Vagina (tissue), 2 donors: Measurements from ENCODE around the gene LAMTOR4. TPM values are rescaled to one million over a fixed set of nuclear protein-coding genes. Genes with fewer than 3 reads are reported as not detected.

Experiments
- DNase-seq, 2 donors: peaks; one replicate each; pipeline ENCODE4 v3.0.0-alpha.2; 2017; ENCODE audit errors: extremely low spot score in 2 of 2
- H3K27ac ChIP-seq: fragments of 200-600 bp; sonication (generic); one replicate; pipeline ENCODE4 v1.5.1; 2019
- H3K27me3 ChIP-seq: fragments of 200-600 bp; sonication (generic); one replicate; pipeline ENCODE4 v1.5.1; 2019
- H3K36me3 ChIP-seq, 2 donors: fragments of 200-600 bp; sonication (generic); one replicate each; pipeline ENCODE4 v1.5.1; 2017 to 2019
- H3K4me1 ChIP-seq: fragments of 200-600 bp; sonication (generic); one replicate; pipeline ENCODE4 v1.5.1; 2019
- H3K4me3 ChIP-seq, 2 donors: fragments of 200-600 bp; sonication (generic); 1 replicate in 1 of 2; 2 replicates in 1 of 2; pipeline ENCODE4 v1.5.1; 2016 to 2019
- H3K9me3 ChIP-seq: fragments of 200-600 bp; sonication (generic); one replicate; pipeline ENCODE4 v1.5.1; 2019
- CTCF ChIP-seq, 3 experiments: fragments of 450-650 bp in 2 of 3; fragments of 200-600 bp in 1 of 3; sonication (generic) in 1 of 3; IDR thresholded peaks; one replicate each; pipeline ENCODE4 v1.5.1; 2017 to 2019; ENCODE audit warnings: antibody characterized with exemption in 3 of 3, mild to moderate bottlenecking in 2 of 3, moderate library complexity in 2 of 3
- POLR2A ChIP-seq, 2 donors: fragments of 450-650 bp; IDR thresholded peaks; one replicate each; pipeline ENCODE4 v1.6.1; 2017; ENCODE audit warnings: antibody characterized with exemption in 2 of 2, mild to moderate bottlenecking in 2 of 2, moderate library complexity in 2 of 2
- POLR2AphosphoS5 ChIP-seq, 2 donors: sonication (generic); formaldehyde crosslinking; IDR thresholded peaks; one replicate each; pipeline ENCODE4 v1.9.0; 2017; ENCODE audit warnings: antibody characterized with exemption in 2 of 2, mild to moderate bottlenecking in 2 of 2, low read depth in 1 of 2; ENCODE audit not compliant: insufficient read depth in 1 of 2
- intact Hi-C: fragments of 100-400 bp; cut with DNase I; formaldehyde crosslinking; loops from one replicate; pipeline ENCODE4 v1.15.1; 2023
- total RNA-seq: library from RNA; depleted of rRNA; stranded (reverse); fragments of >200 nt; gene quantifications from one replicate; pipeline ENCODE4 v1.2.3, GENCODE V29; 2016

The LAMTOR4 gene
- total RNA-seq, 1 donor from 2014 or later: 161 TPM

- Histone ChIP-seq H3K27ac (no peak overlapping the region), H3K36me3 (peaks cover 0 to 27% of the 10 kb centered on the region in 2 donors), H3K4me3 (no peak overlapping the region), H3K9me3 (no peaks in the 10 kb centered on the region), H3K4me1 (peaks cover 54% of the 10 kb centered on the region), H3K27me3 (no peaks in the 10 kb centered on the region)
- intact Hi-C loops: no loop called here
- TF ChIP-seq CTCF (IDR thresholded peaks at IDR 0.05) (no peak), POLR2AphosphoS5 (IDR thresholded peaks at IDR 0.05; ENCODE audit: insufficient read depth in 1 of 2, low read depth in 1 of 2) (no peak), POLR2A (IDR thresholded peaks at IDR 0.05) (no peak)
- no peak for DNase-seq
Observed at GRCh38 chr7:100153708-100154535, 5.2 kb downstream of the LAMTOR4 start.

GRCh38 chr7:100154651-100155491 lies 6.2 kb downstream of the LAMTOR4 start:
- no peaks in the 10 kb centered on the region for H3K9me3 ChIP-seq
- DNase-seq: no peak
- no peak overlapping the region for H3K27ac ChIP-seq
- peaks cover 49% of the 10 kb centered on the region for H3K4me1 ChIP-seq
- no peak overlapping the region for H3K4me3 ChIP-seq
- TF ChIP-seq POLR2A (IDR thresholded peaks at IDR 0.05) (no peak), POLR2AphosphoS5 (IDR thresholded peaks at IDR 0.05; ENCODE audit: insufficient read depth in 1 of 2, low read depth in 1 of 2) (no peak), CTCF (IDR thresholded peaks at IDR 0.05) (no peak)
- intact Hi-C loops: no loop called here
- no peaks in the 10 kb centered on the region for H3K27me3 ChIP-seq
- H3K36me3 ChIP-seq: peaks cover 0 to 27% of the 10 kb centered on the region in 2 donors

GRCh38 chr7:100155553-100156317 lies 7.0 kb downstream of the LAMTOR4 start:
- intact Hi-C loops: no loop called here
- H3K4me3 ChIP-seq: no peak overlapping the region
- H3K4me1 ChIP-seq: peaks cover 44% of the 10 kb centered on the region
- no peak for TF ChIP-seq POLR2AphosphoS5 (IDR thresholded peaks at IDR 0.05; ENCODE audit: insufficient read depth in 1 of 2, low read depth in 1 of 2)
- TF ChIP-seq POLR2A (IDR thresholded peaks at IDR 0.05): no peak
- TF ChIP-seq CTCF (IDR thresholded peaks at IDR 0.05): no peak
- no peak overlapping the region for H3K27ac ChIP-seq
- no peaks in the 10 kb centered on the region for H3K27me3 ChIP-seq
- peaks cover 0 to 27% of the 10 kb centered on the region in 2 donors for H3K36me3 ChIP-seq
- no peak for DNase-seq
- no peaks in the 10 kb centered on the region for H3K9me3 ChIP-seq

GRCh38 chr7:100156331-100157068 lies 7.8 kb downstream of the LAMTOR4 start:
- Histone ChIP-seq H3K4me3 (no peak overlapping the region), H3K27ac (no peak overlapping the region), H3K4me1 (peaks cover 44% of the 10 kb centered on the region), H3K36me3 (peaks cover 0 to 27% of the 10 kb centered on the region in 2 donors), H3K27me3 (no peaks in the 10 kb centered on the region), H3K9me3 (no peaks in the 10 kb centered on the region)
- intact Hi-C loops: no loop called here
- TF ChIP-seq CTCF (IDR thresholded peaks at IDR 0.05) (no peak), POLR2AphosphoS5 (IDR thresholded peaks at IDR 0.05; ENCODE audit: insufficient read depth in 1 of 2, low read depth in 1 of 2) (no peak), POLR2A (IDR thresholded peaks at IDR 0.05) (no peak)
- DNase-seq: no peak
